HFFc6 (cell line): ENCODE measurements around the gene NDE1. TPM values are rescaled to one million over a fixed set of nuclear protein-coding genes. Genes with fewer than 3 reads are reported as not detected.
A peak's percentile ranks its signal among the peaks of the same experiment; 100 is the strongest.

ENCODE experiments used
- DNase-seq: peaks from one replicate; pipeline ENCODE4 v3.0.0-alpha.2; 2018
- H3K27ac Mint-ChIP-seq: 2 replicates; pipeline ENCODE4 v1.8.0; 2020; ENCODE audit warnings: mild to moderate bottlenecking, mixed read lengths
- H3K27me3 Mint-ChIP-seq: 2 replicates; pipeline ENCODE4 v1.8.0; 2021; ENCODE audit warnings: mild to moderate bottlenecking, moderate library complexity, mixed read lengths; ENCODE audit not compliant: insufficient read depth
- H3K36me3 Mint-ChIP-seq: 2 replicates; pipeline ENCODE4 v1.8.0; 2021; ENCODE audit warnings: low read depth, mixed read lengths
- H3K4me1 Mint-ChIP-seq: 2 replicates; pipeline ENCODE4 v1.8.0; 2020; ENCODE audit warnings: low read depth, mixed read lengths
- H3K4me3 Mint-ChIP-seq: 2 replicates; pipeline ENCODE4 v1.8.0; 2020; ENCODE audit warnings: mild to moderate bottlenecking, moderate library complexity, mixed read lengths
- H3K9me3 Mint-ChIP-seq: 2 replicates; pipeline ENCODE4 v1.8.0; 2020; ENCODE audit warnings: mild to moderate bottlenecking, mixed read lengths
- total RNA-seq, 6 experiments: library from RNA; stranded (reverse); fragmentation: NEBNext Ultra II Directional; extraction: Animal tissue kit (Norgen Biotek cat#: 25700); gene quantifications; 2 replicates in 1 of 6; 3 replicates in 5 of 6; pipeline ENCODE4 v1.2.3, GENCODE V29; 2021
- TF ChIP-seq, protein P1 (sequence below): fragments of 200-600 bp; sonication (generic); IDR thresholded peaks from 2 replicates; pipeline ENCODE4 v1.5.0; 2021; ENCODE audit warnings: antibody characterized with exemption, mild to moderate bottlenecking

The NDE1 gene
- total RNA-seq, 6 experiments from 2014 or later: 40.6 to 61.0 (median 58.2) TPM

- H3K27ac Mint-ChIP-seq: no peak overlapping the region
- H3K9me3 Mint-ChIP-seq: no peaks in the 10 kb centered on the region
- no peaks in the 10 kb centered on the region for H3K36me3 Mint-ChIP-seq
- no peak overlapping the region for H3K4me3 Mint-ChIP-seq
- H3K27me3 Mint-ChIP-seq: peaks cover 25% of the 10 kb centered on the region
- TF ChIP-seq, protein P1, sequence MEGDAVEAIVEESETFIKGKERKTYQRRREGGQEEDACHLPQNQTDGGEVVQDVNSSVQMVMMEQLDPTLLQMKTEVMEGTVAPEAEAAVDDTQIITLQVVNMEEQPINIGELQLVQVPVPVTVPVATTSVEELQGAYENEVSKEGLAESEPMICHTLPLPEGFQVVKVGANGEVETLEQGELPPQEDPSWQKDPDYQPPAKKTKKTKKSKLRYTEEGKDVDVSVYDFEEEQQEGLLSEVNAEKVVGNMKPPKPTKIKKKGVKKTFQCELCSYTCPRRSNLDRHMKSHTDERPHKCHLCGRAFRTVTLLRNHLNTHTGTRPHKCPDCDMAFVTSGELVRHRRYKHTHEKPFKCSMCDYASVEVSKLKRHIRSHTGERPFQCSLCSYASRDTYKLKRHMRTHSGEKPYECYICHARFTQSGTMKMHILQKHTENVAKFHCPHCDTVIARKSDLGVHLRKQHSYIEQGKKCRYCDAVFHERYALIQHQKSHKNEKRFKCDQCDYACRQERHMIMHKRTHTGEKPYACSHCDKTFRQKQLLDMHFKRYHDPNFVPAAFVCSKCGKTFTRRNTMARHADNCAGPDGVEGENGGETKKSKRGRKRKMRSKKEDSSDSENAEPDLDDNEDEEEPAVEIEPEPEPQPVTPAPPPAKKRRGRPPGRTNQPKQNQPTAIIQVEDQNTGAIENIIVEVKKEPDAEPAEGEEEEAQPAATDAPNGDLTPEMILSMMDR: no peak
- H3K4me1 Mint-ChIP-seq: peaks cover 21% of the 10 kb centered on the region
- DNase-seq: no peak
Observed at GRCh38 chr16:15771694-15772093, 121.6 kb downstream of the NDE1 start.

DNA sequence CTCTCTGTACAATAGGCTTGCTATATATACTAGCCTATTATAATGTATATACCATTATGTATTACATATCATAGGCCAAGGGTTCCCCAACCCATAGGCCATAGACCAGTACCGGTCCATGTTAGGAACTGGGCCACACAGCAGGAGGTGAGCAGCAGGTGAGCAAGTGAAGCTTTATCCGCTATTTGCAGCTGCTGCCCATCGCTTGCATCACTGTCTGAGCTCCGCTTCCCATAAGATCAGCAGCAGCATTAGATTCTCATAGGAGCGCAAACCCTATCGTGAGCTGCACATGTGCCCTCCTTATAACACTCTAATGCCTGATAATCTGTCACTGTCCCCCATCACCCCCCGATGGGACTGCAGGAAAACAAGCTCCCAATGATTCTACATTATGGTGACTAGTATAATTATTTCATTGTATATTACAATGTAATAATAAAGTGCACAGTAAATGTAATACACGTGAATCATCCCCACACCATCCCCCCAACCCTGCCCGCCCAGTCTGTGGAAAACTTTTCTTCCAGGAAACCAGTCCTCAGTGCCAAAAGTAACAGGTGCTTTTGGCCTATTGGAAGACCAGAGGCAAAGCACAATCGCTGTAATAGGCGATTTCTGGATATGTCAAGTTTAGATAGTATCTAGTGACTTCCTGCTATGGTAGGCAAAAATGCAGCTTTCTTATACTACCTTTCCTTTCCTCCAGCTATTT, 122.7 kb downstream of the NDE1 start:
- TF ChIP-seq, protein P1: no peak
- DNase-seq: no peak
- Mint-ChIP-seq H3K36me3 (no peaks in the 10 kb centered on the region), H3K9me3 (no peaks in the 10 kb centered on the region), H3K4me1 (peaks cover 21% of the 10 kb centered on the region), H3K4me3 (no peak overlapping the region), H3K27ac (no peak overlapping the region), H3K27me3 (peaks cover 29% of the 10 kb centered on the region)

DNA sequence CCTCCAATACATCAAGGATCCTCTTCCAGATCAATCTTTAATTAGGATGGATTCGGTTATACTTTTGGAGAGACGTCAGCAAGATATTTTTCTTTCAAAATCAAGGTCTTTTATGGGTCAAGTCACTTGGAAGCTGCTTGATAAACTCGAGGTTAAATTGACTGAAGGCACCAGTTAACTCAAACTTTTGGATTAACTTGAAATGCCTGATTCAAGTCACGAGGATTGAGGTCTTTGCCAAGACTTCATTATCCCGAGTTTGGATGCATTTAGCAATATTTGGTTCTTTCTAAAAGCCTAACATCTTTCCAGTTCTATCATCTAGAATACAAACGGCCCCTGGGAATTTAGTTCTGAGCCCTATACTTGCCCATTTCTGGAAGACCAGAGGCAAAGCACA, 123.9 kb downstream of the NDE1 start:
- Mint-ChIP-seq H3K9me3 (no peaks in the 10 kb centered on the region), H3K4me1 (peaks cover 21% of the 10 kb centered on the region), H3K27me3 (peaks cover 34% of the 10 kb centered on the region), H3K36me3 (no peaks in the 10 kb centered on the region), H3K27ac (no peak overlapping the region), H3K4me3 (no peak overlapping the region)
- no peak for DNase-seq
- TF ChIP-seq, protein P1: no peak

DNA sequence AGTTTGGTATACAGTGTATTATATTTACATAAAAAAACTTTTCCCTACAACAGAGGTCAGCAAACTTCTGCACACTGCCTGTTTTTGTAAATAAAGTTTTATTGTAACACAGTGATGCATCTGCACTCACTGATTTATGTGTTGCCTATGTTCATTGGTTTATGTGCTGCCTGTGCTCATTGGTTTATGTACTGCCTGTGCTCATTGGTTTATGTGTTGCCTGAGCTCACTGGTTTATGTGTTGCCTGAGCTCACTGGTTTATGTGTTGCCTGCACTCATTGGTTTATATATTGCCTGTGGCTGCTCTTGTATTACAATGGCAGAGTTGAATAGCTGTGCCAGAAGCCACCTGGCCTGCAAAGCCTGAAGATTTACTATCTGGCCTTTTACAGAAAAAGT, 125.2 kb downstream of the NDE1 start:
- Mint-ChIP-seq H3K4me3 (no peak overlapping the region), H3K36me3 (no peaks in the 10 kb centered on the region), H3K4me1 (peaks cover 16% of the 10 kb centered on the region), H3K9me3 (no peaks in the 10 kb centered on the region), H3K27ac (no peak overlapping the region), H3K27me3 (peaks cover 39% of the 10 kb centered on the region)
- TF ChIP-seq, protein P1: no peak
- peak; percentile 35 for DNase-seq

GRCh38 chr16:15775663-15776304, 125.7 kb downstream of the NDE1 start:
- peaks cover 37% of the 10 kb centered on the region for H3K27me3 Mint-ChIP-seq
- no peaks in the 10 kb centered on the region for H3K36me3 Mint-ChIP-seq
- no peak overlapping the region for H3K4me3 Mint-ChIP-seq
- H3K4me1 Mint-ChIP-seq: peaks cover 10% of the 10 kb centered on the region
- H3K9me3 Mint-ChIP-seq: no peaks in the 10 kb centered on the region
- peak; percentile 45 for DNase-seq
- TF ChIP-seq, protein P1: no peak
- no peak overlapping the region for H3K27ac Mint-ChIP-seq

Other genes with a start within 250 kb of the NDE1 start
- 10 to 100 TPM; 24.3 to 35.1 (median 29.9) TPM for gene BMERB1, start 215.7 kb upstream of the NDE1 start, total RNA-seq
- 10 to 100 TPM; 34.9 to 39.4 (median 38.5) TPM for gene MARF1, start 7.1 kb upstream of the NDE1 start, total RNA-seq
- gene MYH11, start 206.8 kb downstream of the NDE1 start, total RNA-seq: under 1 TPM in 4 of 6 experiments, not detected in 2; 0.02 to 0.23 (median 0.21) TPM
- 10 to 100 TPM; 40.1 to 57.5 (median 49.4) TPM for gene CEP20, start 238.4 kb downstream of the NDE1 start, total RNA-seq